ENCODE results near the gene KRT38.

KRT38 gene

GRCh38 chr17:41440531-41441033 lies at the start of gene KRT38:
TSS of gene KRT38 (minus strand) at chr17:41440983. CDS start at chr17:41440921, 62 bp downstream.
- DNase-seq (ENCODE audit: low read depth), result no peak
- no peak for TF ChIP-seq CTCF (IDR thresholded peaks at IDR 0.05; ENCODE audit: control insufficient read depth, extremely low read depth, insufficient read depth)

GRCh38 chr17:41489531-41489930 lies 48.7 kb upstream of the KRT38 start, which contains the start of gene KRT36:
TSS of gene KRT36 (minus strand) at chr17:41489910. CDS start at chr17:41489864, 46 bp downstream.
- no peak for TF ChIP-seq CTCF (IDR thresholded peaks at IDR 0.05; ENCODE audit: control insufficient read depth, extremely low read depth, insufficient read depth)
- H3K4me3 ChIP-seq (ENCODE audit: low read depth, low read length), result no peak within 1 kb of the TSS
- DNase-seq (ENCODE audit: low read depth), result no peak

More at GRCh38 chr17:41440531-41441033, at the start of gene KRT38:
- no peak within 1 kb of the TSS for H3K4me3 ChIP-seq (ENCODE audit: low read depth, low read length)

- no peak overlapping the region for H3K4me3 ChIP-seq (ENCODE audit: low read depth, low read length)
- DNase-seq (ENCODE audit: low read depth), result no peak
- peak; percentile 37 for TF ChIP-seq CTCF (IDR thresholded peaks at IDR 0.05; ENCODE audit: control insufficient read depth, extremely low read depth, insufficient read depth)
Measured at GRCh38 chr17:41486809-41487530, 46.2 kb upstream of the KRT38 start.

- DNase-seq (ENCODE audit: low read depth), result no peak
- TF ChIP-seq CTCF (IDR thresholded peaks at IDR 0.05; ENCODE audit: control insufficient read depth, extremely low read depth, insufficient read depth), result no peak
Measured at GRCh38 chr17:41486316-41486715, 45.5 kb upstream of the KRT38 start.

GRCh38 chr17:41484920-41485904 lies 44.4 kb upstream of the KRT38 start:
- H3K4me3 ChIP-seq (ENCODE audit: low read depth, low read length), result no peak overlapping the region
- DNase-seq (ENCODE audit: low read depth), result no peak
- TF ChIP-seq CTCF (IDR thresholded peaks at IDR 0.05; ENCODE audit: control insufficient read depth, extremely low read depth, insufficient read depth), result no peak

More at GRCh38 chr17:41486316-41486715, 45.5 kb upstream of the KRT38 start:
- no peak overlapping the region for H3K4me3 ChIP-seq (ENCODE audit: low read depth, low read length)

- TF ChIP-seq CTCF (IDR thresholded peaks at IDR 0.05; ENCODE audit: control insufficient read depth, extremely low read depth, insufficient read depth), result no peak
- peak; percentile 33 for DNase-seq (ENCODE audit: low read depth)
- H3K4me3 ChIP-seq (ENCODE audit: low read depth, low read length), result no peak overlapping the region
Measured at GRCh38 chr17:41483991-41484826, 43.4 kb upstream of the KRT38 start.
